Gastrocnemius medialis (tissue), 4 donors: Measurements from ENCODE around the gene OR52K2.

ENCODE experiments used
- CTCF ChIP-seq, 5 experiments: fragments of 450-650 bp in 3 of 5; fragments of 200-600 bp in 2 of 5; sonication (generic) in 2 of 5; IDR thresholded peaks in 4 of 5; conservative IDR thresholded peaks in 1 of 5; 1 replicate in 4 of 5; 2 replicates in 1 of 5; pipeline ENCODE4 v1.5.1; 2016 to 2019; ENCODE audit warnings: antibody characterized with exemption in 5 of 5, mild to moderate bottlenecking in 3 of 5, moderate library complexity in 3 of 5
- POLR2A ChIP-seq, 2 donors: fragments of 450-650 bp; IDR thresholded peaks; one replicate each; pipeline ENCODE4 v1.6.1; 2017; ENCODE audit warnings: antibody characterized with exemption in 2 of 2, mild to moderate bottlenecking in 2 of 2, moderate library complexity in 2 of 2

- TF ChIP-seq POLR2A (IDR thresholded peaks at IDR 0.05), result no peak
- TF ChIP-seq CTCF (IDR thresholded peaks at IDR 0.05 in 4 of 5, conservative IDR thresholded peaks at IDR 0.05 in 1 of 5), result no peak
Measured at GRCh38 chr11:4453118-4453517, 4.0 kb downstream of the OR52K2 start.
